Ascending aorta (tissue), 2 donors: ENCODE data around the gene METTL25B. TPM values are rescaled to one million over a fixed set of nuclear protein-coding genes. Genes with fewer than 3 reads are reported as not detected.

Source experiments
- DNase-seq, 2 donors: peaks; one replicate each; pipeline ENCODE4 v3.0.0-alpha.2; 2019; ENCODE audit warnings: low spot score in 2 of 2
- H3K27ac ChIP-seq, 2 donors: fragments of 200-600 bp; sonication (generic); one replicate each; pipeline ENCODE4 v1.5.1; 2016 to 2017; ENCODE audit warnings: mild to moderate bottlenecking in 1 of 2
- H3K27me3 ChIP-seq: fragments of 200-600 bp; sonication (generic); one replicate; pipeline ENCODE4 v1.5.1; 2017
- H3K36me3 ChIP-seq, 2 donors: fragments of 200-600 bp; sonication (generic); one replicate each; pipeline ENCODE4 v1.5.1; 2016
- H3K4me1 ChIP-seq, 2 donors: fragments of 200-600 bp; sonication (generic); one replicate each; pipeline ENCODE4 v1.5.1; 2016 to 2017; ENCODE audit warnings: mild to moderate bottlenecking in 1 of 2
- H3K4me3 ChIP-seq, 2 donors: fragments of 200-600 bp; sonication (generic); one replicate each; pipeline ENCODE4 v1.5.1; 2016 to 2017; ENCODE audit warnings: mild to moderate bottlenecking in 1 of 2
- H3K9me3 ChIP-seq, 2 donors: fragments of 200-600 bp; sonication (generic); one replicate each; pipeline ENCODE4 v1.5.1; 2016
- CTCF ChIP-seq, 3 experiments: fragments of 200-600 bp in 2 of 3; fragments of 450-650 bp in 1 of 3; sonication (generic) in 2 of 3; IDR thresholded peaks; one replicate each; pipeline ENCODE4 v1.5.1; 2016 to 2019; ENCODE audit warnings: antibody characterized with exemption in 3 of 3, mild to moderate bottlenecking in 1 of 3, moderate library complexity in 1 of 3
- intact Hi-C: fragments of 100-400 bp; cut with DNase I; formaldehyde crosslinking; loops from one replicate; pipeline ENCODE4 v1.15.1; 2023
- total RNA-seq: library from RNA; depleted of rRNA; stranded (reverse); fragments of >200 nt; gene quantifications from one replicate; pipeline ENCODE4 v1.1.0, GENCODE V29; 2016

Gene METTL25B
- 9.9 TPM for total RNA-seq

DNA sequence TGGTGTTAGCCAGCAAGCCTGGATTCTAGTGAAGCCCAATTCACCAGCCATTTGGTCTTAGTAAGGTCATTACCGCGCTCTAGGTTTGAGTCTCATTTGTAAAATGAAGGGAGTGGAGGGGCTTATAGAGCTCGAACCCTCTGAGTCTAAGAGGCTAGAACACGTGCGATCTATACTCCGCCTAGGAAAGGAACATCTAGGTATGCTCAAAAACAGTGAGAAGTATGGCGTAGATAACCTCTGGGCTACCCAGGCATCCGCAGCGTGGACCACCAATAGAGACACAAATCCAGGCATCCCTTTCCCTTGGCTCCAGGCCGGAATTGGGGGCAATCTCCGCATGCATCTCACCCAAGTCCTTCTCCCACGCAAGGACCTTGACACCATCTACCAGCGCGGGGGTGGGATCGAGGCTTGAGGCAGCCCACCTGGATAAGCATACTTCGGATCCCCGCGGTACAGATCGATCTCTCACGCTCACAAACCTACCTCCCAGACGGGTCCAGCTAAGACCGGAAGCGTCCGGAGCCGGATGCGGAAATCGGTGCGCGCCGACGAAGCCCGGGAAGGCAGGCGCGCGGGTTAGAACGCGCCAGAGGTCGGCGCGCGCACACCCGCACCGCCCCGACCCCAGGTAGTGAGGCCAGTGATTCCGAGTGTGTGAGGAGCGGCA lies at the start of gene METTL25B:
TSS of gene METTL25B (plus strand) at position 544 of the 673 bp plus-strand sequence. CDS start 636 bp downstream, outside the sequence.
- Histone ChIP-seq H3K27me3 (no peaks in the 10 kb centered on the region), H3K4me1 (peaks cover 24 to 35% of the 10 kb centered on the region in 2 donors), H3K9me3 (no peaks in the 10 kb centered on the region), H3K27ac (peak within 1 kb of the TSS; percentile 95 to 97), H3K4me3 (peak within 1 kb of the TSS; percentile 82 to 84), H3K36me3 (peaks cover 13 to 28% of the 10 kb centered on the region in 2 donors)
- intact Hi-C loops = loop anchor here (1.0 to 5.0 kb wide), 7 partner anchors 13 to 389 kb away; partner anchors contain the start of genes CCT3, CRABP2, HDGF and MRPL24
- DNase-seq = peak in 1 of 2 donors; percentile 90
- TF ChIP-seq CTCF (IDR thresholded peaks at IDR 0.05) = no peak

GRCh38 chr1:156680056-156680455 lies 48.2 kb upstream of the METTL25B start:
- TF ChIP-seq CTCF (IDR thresholded peaks at IDR 0.05) = no peak
- intact Hi-C loops = no loop called here
- no peak overlapping the region for H3K27ac ChIP-seq
- no peaks in the 10 kb centered on the region for H3K36me3 ChIP-seq
- H3K4me1 ChIP-seq = peaks cover 10 to 12% of the 10 kb centered on the region in 2 donors
- no peak overlapping the region for H3K4me3 ChIP-seq
- no peaks in the 10 kb centered on the region for H3K27me3 ChIP-seq
- no peaks in the 10 kb centered on the region for H3K9me3 ChIP-seq
- DNase-seq = no peak

GRCh38 chr1:156681196-156681960 lies 46.9 kb upstream of the METTL25B start:
- H3K4me1 ChIP-seq = peaks cover 10 to 11% of the 10 kb centered on the region in 2 donors
- DNase-seq = no peak
- intact Hi-C loops = no loop called here
- H3K27ac ChIP-seq = no peak overlapping the region
- H3K36me3 ChIP-seq = no peaks in the 10 kb centered on the region
- H3K4me3 ChIP-seq = no peak overlapping the region
- no peak for TF ChIP-seq CTCF (IDR thresholded peaks at IDR 0.05)
- H3K9me3 ChIP-seq = no peaks in the 10 kb centered on the region
- no peaks in the 10 kb centered on the region for H3K27me3 ChIP-seq

DNA sequence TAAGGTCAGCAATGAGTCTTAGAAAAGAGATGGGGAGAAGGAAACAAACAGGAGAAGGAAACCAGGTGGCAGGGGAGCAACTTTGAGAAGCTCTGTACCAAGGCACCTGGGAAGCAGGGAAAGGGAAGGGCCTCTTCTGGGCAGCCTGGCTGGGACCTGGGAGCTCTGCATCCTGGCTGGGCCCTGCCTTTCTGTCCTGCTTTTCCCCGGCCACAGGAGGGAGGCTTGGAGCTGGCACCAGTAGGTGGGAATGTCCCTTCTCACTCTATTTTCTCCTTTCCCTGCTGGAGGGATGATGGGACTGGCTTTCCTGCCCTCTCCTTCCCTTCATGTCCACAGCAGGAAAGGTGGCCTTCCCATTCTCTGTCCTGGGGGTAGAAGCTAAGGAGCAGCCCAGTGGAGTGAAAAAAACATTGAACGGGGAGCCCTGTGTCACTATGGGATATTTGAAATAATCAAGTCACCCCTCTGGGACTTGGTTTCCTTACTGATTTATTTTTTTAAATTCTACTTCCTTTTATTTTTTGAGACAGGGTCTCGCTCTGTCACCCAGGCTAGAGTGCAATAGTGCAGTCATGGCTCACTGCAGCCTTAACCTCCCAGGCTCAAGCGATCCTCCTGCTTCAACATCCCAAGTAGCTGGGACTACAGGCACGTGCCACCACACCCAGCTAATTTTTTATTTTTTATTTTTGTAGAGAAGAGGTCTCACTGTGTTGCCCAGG lies 45.9 kb upstream of the METTL25B start:
- H3K4me3 ChIP-seq = no peak overlapping the region
- intact Hi-C loops = no loop called here
- no peak for DNase-seq

More for the DNA sequence above, 45.9 kb upstream of the METTL25B start:
- TF ChIP-seq CTCF (IDR thresholded peaks at IDR 0.05) = no peak
- H3K27ac ChIP-seq = no peak overlapping the region
- H3K27me3 ChIP-seq = no peaks in the 10 kb centered on the region
- H3K36me3 ChIP-seq = no peaks in the 10 kb centered on the region
- H3K9me3 ChIP-seq = no peaks in the 10 kb centered on the region
- H3K4me1 ChIP-seq = peaks cover 3 to 5% of the 10 kb centered on the region in 2 donors
